PC-3 (cell line): ENCODE results near the gene KLK14.

ENCODE experiments used
- EZH2 ChIP-seq: fragments of 300-600 bp; sonication (generic); IDR thresholded peaks from one replicate; pipeline ENCODE4 v1.6.1; 2017; ENCODE audit warnings: antibody characterized with exemption, mild to moderate bottlenecking, low read length; ENCODE audit not compliant: unreplicated experiment
- TF ChIP-seq, protein P1 (sequence below): fragments of 300-600 bp; sonication (generic); conservative IDR thresholded peaks from 2 replicates; pipeline ENCODE4 v1.5.1; 2017; ENCODE audit warnings: antibody characterized with exemption, low read depth, mild to moderate bottlenecking, low read length

DNA sequence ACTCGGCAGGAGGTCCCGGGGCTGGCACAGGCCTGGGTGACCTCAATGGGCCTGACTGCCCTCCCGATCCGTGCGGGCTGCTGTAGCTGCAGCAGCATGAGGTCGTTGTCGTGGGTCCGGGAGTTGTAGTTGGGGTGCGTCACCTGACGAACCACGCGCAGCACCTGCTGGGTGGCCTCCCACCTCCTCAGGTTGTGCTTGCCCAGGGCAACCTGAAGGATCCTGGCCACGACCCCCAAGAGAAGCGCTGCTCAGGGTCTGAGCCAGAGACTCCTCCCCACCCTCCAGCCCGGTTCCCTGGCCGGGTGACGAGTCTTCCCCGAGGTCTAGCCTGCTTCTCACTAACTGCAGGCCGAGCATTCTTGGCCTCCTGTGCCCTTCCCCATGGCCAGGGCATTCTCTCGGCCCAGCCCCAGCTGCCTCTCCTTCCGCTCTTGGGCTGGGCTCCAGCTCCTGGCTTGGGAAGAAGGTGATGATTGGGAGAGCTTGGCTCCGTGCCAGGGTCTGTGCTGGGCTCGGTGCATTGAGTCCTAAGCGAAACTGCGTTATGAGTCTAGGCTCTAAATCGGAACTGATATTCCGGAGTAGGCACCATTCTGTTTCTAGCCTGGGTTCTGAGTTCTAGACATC lies 3.1 kb downstream of the KLK14 start:
- TF ChIP-seq, protein P1, sequence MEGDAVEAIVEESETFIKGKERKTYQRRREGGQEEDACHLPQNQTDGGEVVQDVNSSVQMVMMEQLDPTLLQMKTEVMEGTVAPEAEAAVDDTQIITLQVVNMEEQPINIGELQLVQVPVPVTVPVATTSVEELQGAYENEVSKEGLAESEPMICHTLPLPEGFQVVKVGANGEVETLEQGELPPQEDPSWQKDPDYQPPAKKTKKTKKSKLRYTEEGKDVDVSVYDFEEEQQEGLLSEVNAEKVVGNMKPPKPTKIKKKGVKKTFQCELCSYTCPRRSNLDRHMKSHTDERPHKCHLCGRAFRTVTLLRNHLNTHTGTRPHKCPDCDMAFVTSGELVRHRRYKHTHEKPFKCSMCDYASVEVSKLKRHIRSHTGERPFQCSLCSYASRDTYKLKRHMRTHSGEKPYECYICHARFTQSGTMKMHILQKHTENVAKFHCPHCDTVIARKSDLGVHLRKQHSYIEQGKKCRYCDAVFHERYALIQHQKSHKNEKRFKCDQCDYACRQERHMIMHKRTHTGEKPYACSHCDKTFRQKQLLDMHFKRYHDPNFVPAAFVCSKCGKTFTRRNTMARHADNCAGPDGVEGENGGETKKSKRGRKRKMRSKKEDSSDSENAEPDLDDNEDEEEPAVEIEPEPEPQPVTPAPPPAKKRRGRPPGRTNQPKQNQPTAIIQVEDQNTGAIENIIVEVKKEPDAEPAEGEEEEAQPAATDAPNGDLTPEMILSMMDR: no peak
- no peak for TF ChIP-seq EZH2
